Measurements from ENCODE around the gene SMAD2.

GRCh38 chr18:47901624-47902362 is 28.7 kb downstream of the SMAD2 start:
- TF ChIP-seq, protein P1, sequence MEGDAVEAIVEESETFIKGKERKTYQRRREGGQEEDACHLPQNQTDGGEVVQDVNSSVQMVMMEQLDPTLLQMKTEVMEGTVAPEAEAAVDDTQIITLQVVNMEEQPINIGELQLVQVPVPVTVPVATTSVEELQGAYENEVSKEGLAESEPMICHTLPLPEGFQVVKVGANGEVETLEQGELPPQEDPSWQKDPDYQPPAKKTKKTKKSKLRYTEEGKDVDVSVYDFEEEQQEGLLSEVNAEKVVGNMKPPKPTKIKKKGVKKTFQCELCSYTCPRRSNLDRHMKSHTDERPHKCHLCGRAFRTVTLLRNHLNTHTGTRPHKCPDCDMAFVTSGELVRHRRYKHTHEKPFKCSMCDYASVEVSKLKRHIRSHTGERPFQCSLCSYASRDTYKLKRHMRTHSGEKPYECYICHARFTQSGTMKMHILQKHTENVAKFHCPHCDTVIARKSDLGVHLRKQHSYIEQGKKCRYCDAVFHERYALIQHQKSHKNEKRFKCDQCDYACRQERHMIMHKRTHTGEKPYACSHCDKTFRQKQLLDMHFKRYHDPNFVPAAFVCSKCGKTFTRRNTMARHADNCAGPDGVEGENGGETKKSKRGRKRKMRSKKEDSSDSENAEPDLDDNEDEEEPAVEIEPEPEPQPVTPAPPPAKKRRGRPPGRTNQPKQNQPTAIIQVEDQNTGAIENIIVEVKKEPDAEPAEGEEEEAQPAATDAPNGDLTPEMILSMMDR (IDR thresholded peaks at IDR 0.05), result no peak
- TF ChIP-seq POLR2A (IDR thresholded peaks at IDR 0.05), result no peak

Data from testis (tissue), 2 donors.